HFF-Myc (cell line): ENCODE results near the gene KCNN3.

Experiments
- DNase-seq: peaks from one replicate; pipeline ENCODE4 v3.0.0-alpha.2; 2011; ENCODE audit warnings: low read depth; ENCODE audit errors: extremely low read depth
- H3K4me3 ChIP-seq: replicated peaks from 2 replicates; pipeline ENCODE4 v1.5.1; 2011; ENCODE audit warnings: low read depth, mild to moderate bottlenecking, control low read depth, low read length
- TF ChIP-seq, protein P1 (sequence below): IDR thresholded peaks from 2 replicates; pipeline ENCODE4 v1.5.1; 2012; ENCODE audit warnings: mild to moderate bottlenecking, low read depth, low read length, control low read depth; ENCODE audit errors: missing control alignments

The KCNN3 gene

DNA sequence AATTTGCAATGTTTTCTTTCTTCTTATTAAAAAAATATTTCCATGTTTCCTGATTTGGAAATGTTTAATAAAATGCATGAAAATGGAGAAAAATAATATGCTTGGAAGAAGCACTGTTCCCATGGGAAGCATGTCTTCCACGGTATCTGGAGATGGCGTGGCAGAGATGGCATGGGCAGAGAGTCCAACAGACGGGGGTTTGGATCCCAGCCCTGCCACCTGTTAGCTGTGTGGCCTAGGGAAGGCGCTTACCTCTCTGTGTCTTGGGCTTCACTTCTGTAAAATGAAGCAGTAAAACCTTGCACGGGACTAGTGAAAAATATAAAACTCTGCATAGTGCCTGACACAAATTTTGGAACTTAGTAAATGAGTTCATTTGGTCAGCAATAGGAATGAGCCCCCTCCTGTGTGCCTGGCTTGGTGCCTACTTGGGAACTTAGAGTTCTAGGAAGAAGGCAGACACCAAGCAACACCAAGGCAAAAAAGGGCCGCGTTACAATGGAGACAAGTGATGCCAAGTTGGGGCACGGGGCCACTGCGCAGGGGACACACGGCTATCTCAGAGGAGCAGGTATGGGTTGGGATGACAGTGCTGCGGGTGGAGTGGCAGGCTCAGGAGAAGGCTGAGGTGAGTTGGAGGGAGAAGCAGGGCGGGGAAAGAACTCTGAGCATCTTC lies 124.2 kb downstream of the KCNN3 start:
- H3K4me3 ChIP-seq, result no peak overlapping the region
- TF ChIP-seq, protein P1, sequence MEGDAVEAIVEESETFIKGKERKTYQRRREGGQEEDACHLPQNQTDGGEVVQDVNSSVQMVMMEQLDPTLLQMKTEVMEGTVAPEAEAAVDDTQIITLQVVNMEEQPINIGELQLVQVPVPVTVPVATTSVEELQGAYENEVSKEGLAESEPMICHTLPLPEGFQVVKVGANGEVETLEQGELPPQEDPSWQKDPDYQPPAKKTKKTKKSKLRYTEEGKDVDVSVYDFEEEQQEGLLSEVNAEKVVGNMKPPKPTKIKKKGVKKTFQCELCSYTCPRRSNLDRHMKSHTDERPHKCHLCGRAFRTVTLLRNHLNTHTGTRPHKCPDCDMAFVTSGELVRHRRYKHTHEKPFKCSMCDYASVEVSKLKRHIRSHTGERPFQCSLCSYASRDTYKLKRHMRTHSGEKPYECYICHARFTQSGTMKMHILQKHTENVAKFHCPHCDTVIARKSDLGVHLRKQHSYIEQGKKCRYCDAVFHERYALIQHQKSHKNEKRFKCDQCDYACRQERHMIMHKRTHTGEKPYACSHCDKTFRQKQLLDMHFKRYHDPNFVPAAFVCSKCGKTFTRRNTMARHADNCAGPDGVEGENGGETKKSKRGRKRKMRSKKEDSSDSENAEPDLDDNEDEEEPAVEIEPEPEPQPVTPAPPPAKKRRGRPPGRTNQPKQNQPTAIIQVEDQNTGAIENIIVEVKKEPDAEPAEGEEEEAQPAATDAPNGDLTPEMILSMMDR, result no peak
- DNase-seq, result no peak

DNA sequence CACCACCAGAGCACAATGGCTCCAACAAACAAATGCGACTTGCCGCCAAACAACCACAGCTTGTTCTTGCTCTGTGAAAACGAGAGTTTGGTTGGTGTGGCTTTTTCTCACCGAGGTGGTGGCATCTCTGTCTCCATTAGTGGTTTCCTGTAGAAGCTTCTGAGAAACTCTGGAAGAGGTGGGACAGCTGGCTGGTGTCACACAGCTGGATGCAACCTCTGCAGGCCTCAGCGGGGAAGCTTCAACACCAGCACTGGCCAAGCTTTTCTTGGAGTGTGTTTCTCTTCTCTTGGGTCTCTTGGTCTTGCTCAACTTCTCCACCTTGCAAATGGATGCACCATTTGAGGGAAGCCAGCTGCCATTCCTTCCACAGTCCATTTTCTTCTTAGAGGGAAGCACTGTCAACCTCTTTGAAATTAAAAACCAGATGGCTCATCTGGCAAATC lies 124.8 kb downstream of the KCNN3 start:
- TF ChIP-seq, protein P1, result no peak
- DNase-seq, result no peak
- no peak overlapping the region for H3K4me3 ChIP-seq

DNA sequence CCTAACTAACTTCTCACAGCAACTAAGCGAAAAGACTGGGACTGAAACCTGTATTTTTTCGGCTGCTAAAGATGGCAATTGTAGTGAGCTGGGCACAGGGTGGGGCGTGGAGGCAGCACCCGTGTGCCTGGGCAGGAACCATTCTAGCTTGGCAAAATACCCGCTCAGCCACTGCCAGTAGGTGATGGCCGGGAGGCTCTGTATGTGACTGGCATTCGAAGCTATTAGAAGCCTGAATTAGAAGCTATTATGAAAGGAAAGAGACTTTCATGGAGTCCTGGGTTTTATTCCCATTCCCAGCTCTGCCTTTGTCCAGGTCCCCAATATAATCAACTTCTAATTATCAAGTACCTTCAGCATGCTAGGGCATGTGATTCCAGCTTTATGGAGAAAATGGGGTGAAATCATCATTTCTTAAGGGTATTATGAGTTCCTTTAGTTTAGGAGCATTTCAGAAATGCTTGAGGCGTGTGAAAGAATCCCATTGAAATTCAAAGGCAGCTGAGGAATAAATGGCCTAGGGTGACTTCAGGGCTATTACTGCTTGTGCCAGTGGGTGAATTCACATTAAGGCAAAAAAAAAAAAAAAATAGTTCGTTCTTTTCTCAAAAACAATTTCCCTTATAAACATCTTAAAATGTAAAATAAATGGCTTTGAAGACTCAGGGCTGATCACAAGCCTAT lies 125.6 kb downstream of the KCNN3 start:
- no peak overlapping the region for H3K4me3 ChIP-seq
- TF ChIP-seq, protein P1, result no peak
- no peak for DNase-seq

DNA sequence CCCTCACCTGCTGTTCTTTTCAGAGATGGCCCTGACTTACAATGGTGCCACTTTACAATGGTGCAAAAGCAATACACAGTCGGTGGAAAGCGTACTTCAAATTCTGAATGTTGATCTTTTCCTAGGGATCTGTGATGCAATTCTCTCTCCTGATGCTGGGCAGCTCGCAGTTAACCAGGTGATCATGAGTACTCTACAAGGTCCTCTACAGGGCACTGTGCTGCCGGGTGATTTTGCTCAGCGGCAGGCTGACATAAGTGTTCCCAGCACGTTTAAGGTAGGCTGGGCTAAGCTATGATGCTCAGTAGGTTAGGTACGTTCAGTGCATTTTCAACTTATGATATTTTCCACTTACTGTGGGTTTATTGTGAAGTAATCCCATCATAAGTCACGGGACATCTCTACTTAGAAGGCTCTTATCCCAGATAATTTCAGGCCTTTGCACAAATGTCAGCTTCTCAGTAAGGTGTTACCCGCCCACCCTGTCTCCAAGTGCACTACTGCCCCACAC lies 126.5 kb downstream of the KCNN3 start:
- TF ChIP-seq, protein P1, result no peak
- no peak for DNase-seq
- H3K4me3 ChIP-seq, result no peak overlapping the region

DNA sequence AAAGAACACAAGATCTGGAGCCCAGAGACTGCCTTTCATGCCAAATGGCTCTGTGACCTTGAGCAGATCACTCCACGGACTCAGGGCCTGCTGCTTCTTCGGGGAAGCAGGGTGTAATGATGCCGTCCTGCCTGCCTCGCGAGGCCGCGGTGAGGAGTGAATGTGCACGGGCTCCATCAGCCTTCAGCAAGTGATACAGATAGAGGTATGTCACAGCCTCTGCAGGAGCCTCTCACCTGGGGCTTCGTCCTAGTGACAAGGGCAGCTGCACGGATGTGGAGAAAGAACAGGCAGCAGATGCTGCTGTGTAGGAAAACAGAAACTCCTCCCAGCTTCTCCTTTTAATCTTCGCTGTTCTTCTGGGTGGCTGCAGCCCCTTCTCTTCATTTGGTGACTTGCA lies 127.5 kb downstream of the KCNN3 start:
- no peak overlapping the region for H3K4me3 ChIP-seq
- TF ChIP-seq, protein P1, result no peak
- DNase-seq, result no peak

DNA sequence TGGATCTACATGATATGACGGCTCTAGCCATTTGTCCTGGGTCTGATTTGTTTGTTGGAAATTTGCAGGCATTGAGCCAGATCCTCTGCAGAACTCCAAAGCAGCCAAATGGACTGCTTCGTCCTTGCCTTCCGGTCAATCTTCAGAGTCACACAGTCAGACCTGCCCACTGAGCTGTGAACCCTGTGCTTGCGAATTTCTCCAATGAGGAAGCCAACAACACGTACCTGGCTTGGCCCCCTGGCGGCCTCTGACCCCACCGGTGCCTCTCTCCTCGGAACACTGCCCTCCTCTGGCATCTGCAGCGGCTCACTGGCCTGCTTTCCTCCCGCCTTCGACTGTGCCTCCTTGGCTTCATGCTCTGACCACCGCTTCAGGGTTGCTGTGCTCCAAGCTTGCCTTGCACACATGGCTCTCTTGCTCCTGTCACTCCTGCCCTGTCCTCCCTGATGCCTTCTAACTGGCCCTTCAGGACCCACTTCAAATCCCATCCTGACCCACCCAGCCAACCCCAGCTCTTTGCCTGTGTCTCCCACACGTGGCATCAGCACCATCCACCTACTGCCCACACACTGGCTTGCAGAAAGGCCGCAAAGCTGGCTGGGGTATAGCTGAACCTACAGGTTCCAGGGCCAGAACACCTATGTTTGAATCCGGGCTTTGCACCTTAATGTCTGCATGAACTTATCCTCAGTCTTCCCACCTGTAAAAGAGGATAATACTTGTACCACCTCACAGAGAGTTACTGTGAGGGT lies 128.2 kb downstream of the KCNN3 start:
- no peak for DNase-seq
- H3K4me3 ChIP-seq, result no peak overlapping the region
- TF ChIP-seq, protein P1, result no peak
